B cell (primary cell): ENCODE results near the gene WIF1. TPM values are rescaled to one million over a fixed set of nuclear protein-coding genes. Genes with fewer than 3 reads are reported as not detected.

Experiments used
- ATAC-seq: fragments of 200-7000 bp; cut with Tn5 transposase; one replicate; pipeline ENCODE4 v1.10.0; 2021; ENCODE audit warnings: low read depth, mild to moderate bottlenecking, moderate number of reproducible peaks, moderate library complexity
- CTCF ChIA-PET: fragments of 350-600 bp; sonication (Branson Sonifier 250); formaldehyde crosslinking; loops from one replicate; lab custom pipeline; 2021; ENCODE audit warnings: antibody characterized with exemption, inconsistent platforms; lab: Charles Lee
- POLR2A ChIA-PET: fragments of 350-600 bp; sonication (Branson Sonifier 250); formaldehyde crosslinking; loops from one replicate; lab custom pipeline; 2021; ENCODE audit warnings: antibody characterized with exemption; lab: Charles Lee
- DNase-seq: peaks from one replicate; pipeline ENCODE4 v3.0.0; 2013
- H2AFZ ChIP-seq: 2 replicates; pipeline ENCODE4 v1.6.1; 2012; ENCODE audit warnings: mild to moderate bottlenecking, low read depth, low read length; ENCODE audit not compliant: insufficient read depth, poor library complexity, severe bottlenecking
- H3K27ac ChIP-seq, 2 donors: 1 replicate in 1 of 2; 2 replicates in 1 of 2; pipeline ENCODE4 v1.5.1; 2012 to 2013; ENCODE audit warnings: low read length in 2 of 2, mild to moderate bottlenecking in 2 of 2, moderate library complexity in 1 of 2
- H3K27me3 ChIP-seq, 4 experiments: fragments of 200-600 bp in 1 of 4; sonication (generic) in 1 of 4; replicated peaks in 1 of 4; 1 replicate in 2 of 4; 2 replicates in 2 of 4; pipeline versions ENCODE4 v1.6.1 to v1.7.0; 2013 to 2016; ENCODE audit warnings: low read length in 3 of 4, mild to moderate bottlenecking in 2 of 4, mixed read lengths in 1 of 4, moderate library complexity in 1 of 4; ENCODE audit not compliant: insufficient read depth in 4 of 4, control insufficient read depth in 3 of 4; ENCODE audit errors: control extremely low read depth in 1 of 4
- H3K36me3 ChIP-seq, 2 experiments: replicated peaks in 1 of 2; 1 replicate in 1 of 2; 2 replicates in 1 of 2; pipeline versions ENCODE4 v1.6.1 to v1.7.1; 2013; ENCODE audit warnings: low read length in 1 of 2; ENCODE audit not compliant: insufficient read depth in 2 of 2, control insufficient read depth in 1 of 2; ENCODE audit errors: control extremely low read depth in 1 of 2, extremely low read depth in 1 of 2
- H3K4me1 ChIP-seq, 2 donors: fragments of 200-600 bp in 1 of 2; sonication (generic) in 1 of 2; 1 replicate in 1 of 2; 2 replicates in 1 of 2; pipeline versions ENCODE4 v1.5.1 to v1.6.1; 2013 to 2017; ENCODE audit warnings: low read length in 2 of 2; ENCODE audit not compliant: control insufficient read depth in 2 of 2, insufficient read depth in 2 of 2
- H3K4me2 ChIP-seq: replicated peaks from 2 replicates; pipeline ENCODE3; 2012; ENCODE audit warnings: mild to moderate bottlenecking, low read depth, low read length; ENCODE audit not compliant: poor library complexity, severe bottlenecking
- H3K4me3 ChIP-seq, 5 experiments: fragments of 200-600 bp in 1 of 5; sonication (generic) in 1 of 5; 1 replicate in 3 of 5; 2 replicates in 2 of 5; pipeline versions ENCODE4 v1.5.1 to v1.7.0; 2011 to 2016; ENCODE audit warnings: low read length in 4 of 5, mild to moderate bottlenecking in 4 of 5, low read depth in 2 of 5, control low read depth in 1 of 5, moderate library complexity in 1 of 5; ENCODE audit not compliant: insufficient read depth in 1 of 5; ENCODE audit errors: control extremely low read depth in 1 of 5, extremely low read depth in 1 of 5
- H3K79me2 ChIP-seq: fragments of 200-600 bp; sonication (generic); one replicate; pipeline ENCODE4 v1.6.0; 2016; ENCODE audit warnings: low read length; ENCODE audit not compliant: control insufficient read depth, insufficient read depth
- H3K9ac ChIP-seq: fragments of 200-600 bp; sonication (generic); 2 replicates; pipeline ENCODE4 v1.6.1; 2017; ENCODE audit warnings: mild to moderate bottlenecking, low read length, moderate library complexity
- H3K9me3 ChIP-seq, 3 donors: one replicate each; pipeline versions ENCODE4 v1.6.1 to v1.7.1; 2013; ENCODE audit warnings: low read length in 2 of 3; ENCODE audit not compliant: control insufficient read depth in 2 of 3, insufficient read depth in 1 of 3; ENCODE audit errors: control extremely low read depth in 1 of 3
- H4K20me1 ChIP-seq: 2 replicates; pipeline ENCODE4 v1.6.0; 2012; ENCODE audit warnings: mild to moderate bottlenecking, low read length; ENCODE audit not compliant: insufficient read depth, control insufficient read depth, poor library complexity, severe bottlenecking
- H3K27ac Mint-ChIP-seq: one replicate; pipeline ENCODE4 v1.8.0; 2021; ENCODE audit warnings: mixed read lengths
- H3K27me3 Mint-ChIP-seq: one replicate; pipeline ENCODE4 v1.8.0; 2021; ENCODE audit warnings: mixed read lengths
- H3K4me1 Mint-ChIP-seq: one replicate; pipeline ENCODE4 v1.8.0; 2021; ENCODE audit warnings: mixed read lengths
- H3K4me3 Mint-ChIP-seq: one replicate; pipeline ENCODE4 v1.8.0; 2021; ENCODE audit warnings: mixed read lengths
- H3K9me3 Mint-ChIP-seq: one replicate; pipeline ENCODE4 v1.8.0; 2022; ENCODE audit warnings: mixed read lengths; ENCODE audit not compliant: insufficient read depth
- CTCF ChIP-seq: fragments of 200-600 bp; IDR thresholded peaks from one replicate; pipeline ENCODE4 v1.8.0; 2022; ENCODE audit warnings: antibody characterized with exemption, mild to moderate bottlenecking
- EZH2 ChIP-seq: IDR thresholded peaks from 2 replicates; pipeline ENCODE4 v1.6.1; 2012; ENCODE audit warnings: borderline replicate concordance, low read depth, mild to moderate bottlenecking, moderate library complexity, low read length; ENCODE audit not compliant: insufficient read depth, poor library complexity, severe bottlenecking
- WGBS: methylation state at CpG from one replicate; pipeline ENCODE4 v1.1.5; 2013; ENCODE audit warnings: missing lambda C conversion rate; ENCODE audit not compliant: insufficient coverage; 5-methylcytosine and 5-hydroxymethylcytosine counted together
- intact Hi-C: fragments of 100-400 bp; cut with micrococcal nuclease; formaldehyde crosslinking; loops from one replicate; pipeline ENCODE4 v1.10.0; 2022
- polyA plus RNA-seq: library from polyadenylated mRNA; depleted of rRNA; stranded (reverse); fragments of >200 nt; gene quantifications from 2 replicates; pipeline ENCODE4 v1.2.3, GENCODE V29; 2012
- small RNA-seq: library from RNA; depleted of rRNA; stranded (forward); fragments of <200 nt; gene quantifications from one replicate; pipeline ENCODE3, GENCODE V24; 2012; ENCODE audit warnings: low replicate concordance, low read depth; ENCODE audit not compliant: insufficient read length
- total RNA-seq, 2 donors: library from RNA; stranded (reverse); fragments of 120-200 nt in 1 of 2; gene quantifications; 1 replicate in 1 of 2; 2 replicates in 1 of 2; pipeline versions ENCODE4 v1.2.3 to v1.2.4, GENCODE V29; 2013 to 2022

The WIF1 gene
- total and polyA plus RNA-seq, 2 donors (not counting 1 experiment from before 2014, with no cell fraction given): not detected

DNA sequence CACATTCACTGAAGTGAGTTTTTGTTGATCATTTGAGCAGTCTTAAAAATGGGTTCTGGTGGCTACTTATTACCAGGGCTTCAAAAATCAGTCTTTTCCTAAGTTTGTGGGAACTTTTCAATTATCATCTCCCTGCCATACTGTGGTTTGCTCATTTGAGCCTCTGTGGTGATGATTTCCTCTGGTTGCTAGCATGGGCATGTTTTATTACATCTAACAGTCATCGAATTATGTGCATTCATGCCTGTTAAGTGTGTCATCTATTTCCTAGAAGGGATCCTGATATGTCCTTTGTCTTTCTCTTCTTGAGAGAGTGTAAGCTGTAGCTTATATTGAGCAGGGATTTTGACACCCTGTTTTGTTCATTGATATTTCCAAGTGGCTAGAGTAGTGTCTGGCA, 116.8 kb downstream of the WIF1 start:
- no peaks in the 10 kb centered on the region for H3K79me2 ChIP-seq
- H3K9me3 ChIP-seq: peaks cover 0 to 1% (median 0%) of the 10 kb centered on the region in 3 donors
- H3K4me2 ChIP-seq: no peak overlapping the region
- H3K27ac ChIP-seq: no peak overlapping the region
- intact Hi-C loops: no loop called here
- Mint-ChIP-seq H3K9me3 (peaks cover 5% of the 10 kb centered on the region), H3K4me3 (no peak overlapping the region), H3K4me1 (no peaks in the 10 kb centered on the region), H3K27me3 (peaks cover 14% of the 10 kb centered on the region), H3K27ac (no peak overlapping the region)
- DNase-seq (no peak), ATAC-seq (no peak)
- WGBS: no CpG with 5 or more reads among the region's 1 CpG
- no peaks in the 10 kb centered on the region for H3K36me3 ChIP-seq
- no peaks in the 10 kb centered on the region for H4K20me1 ChIP-seq
- ChIA-PET POLR2A (no interaction called here), CTCF (no interaction called here)
- no peaks in the 10 kb centered on the region for H3K4me1 ChIP-seq
- TF ChIP-seq EZH2 (no peak), CTCF (no peak)
- H3K9ac ChIP-seq: no peak overlapping the region
- H2AFZ ChIP-seq: no peak overlapping the region
- H3K4me3 ChIP-seq: no peak overlapping the region
- H3K27me3 ChIP-seq: peaks cover 0 to 3% (median 0%) of the 10 kb centered on the region in 4 experiments

Small RNA genes within 50 kb of the gene (small RNA-seq; reads per million reads assigned to genes)
- gene RNU6-166P: not detected

Other genes with a start within 250 kb of the WIF1 start
- gene LEMD3, start 48.3 kb upstream of the WIF1 start, total RNA-seq: 65.7 and 71.8 TPM in 2 replicates
- gene LEMD3, start 48.3 kb upstream of the WIF1 start, polyA plus RNA-seq: 19.4 and 47.0 TPM in 2 replicates
- not detected in 2 replicates for gene MSRB3, start 157.4 kb upstream of the WIF1 start, total RNA-seq
- gene MSRB3, start 157.4 kb upstream of the WIF1 start, polyA plus RNA-seq: not detected in 2 replicates